Measurements from ENCODE around the gene SRRM4. TPM values are rescaled to one million over a fixed set of nuclear protein-coding genes. Genes with fewer than 3 reads are reported as not detected.

Gene SRRM4
- not detected in 2 replicates for total RNA-seq (2014; rRNA removed; shearing (Covaris generic))

- Histone ChIP-seq H3K4me1 (replicated peaks) (no peaks in the 10 kb centered on the region), H3K9me3 (replicated peaks) (no peaks in the 10 kb centered on the region), H3K27ac (no peak within 1 kb of the TSS), H3K4me3 (no peak within 1 kb of the TSS), H3K36me3 (no peaks in the 10 kb centered on the region), H3K27me3 (replicated peaks) (no peaks in the 10 kb centered on the region)
- no peak for DNase-seq (ENCODE audit: low read depth in 1 of 2, low spot score in 2 of 2)
These were observed at the start of gene SRRM4 for GRCh38 chr12:118981285-118982211. SRRM4 (plus strand) TSS chr12:118981541; CDS start chr12:118981883, 342 bp downstream.

GRCh38 chr12:118946256-118946655, 35.1 kb upstream of the SRRM4 start:
- Histone ChIP-seq H3K36me3 (no peaks in the 10 kb centered on the region), H3K4me1 (replicated peaks) (no peaks in the 10 kb centered on the region), H3K27ac (no peak overlapping the region), H3K9me3 (replicated peaks) (no peaks in the 10 kb centered on the region; the same call in 1 of the 2 replicates), H3K27me3 (replicated peaks) (no peaks in the 10 kb centered on the region), H3K4me3 (no peak overlapping the region)
- DNase-seq (ENCODE audit: low read depth in 1 of 2, low spot score in 2 of 2), result no peak

GRCh38 chr12:118958520-118958919, 22.8 kb upstream of the SRRM4 start:
- Histone ChIP-seq H3K36me3 (no peaks in the 10 kb centered on the region), H3K27ac (no peak overlapping the region), H3K4me3 (no peak overlapping the region), H3K4me1 (replicated peaks) (no peaks in the 10 kb centered on the region), H3K27me3 (replicated peaks) (no peaks in the 10 kb centered on the region), H3K9me3 (replicated peaks) (no peaks in the 10 kb centered on the region)
- DNase-seq (ENCODE audit: low read depth in 1 of 2, low spot score in 2 of 2), result no peak

- no peaks in the 10 kb centered on the region for H3K4me1 ChIP-seq (replicated peaks)
- H3K36me3 ChIP-seq, result no peaks in the 10 kb centered on the region
- no peak overlapping the region for H3K4me3 ChIP-seq
- no peaks in the 10 kb centered on the region for H3K9me3 ChIP-seq (replicated peaks)
- no peaks in the 10 kb centered on the region for H3K27me3 ChIP-seq (replicated peaks)
- H3K27ac ChIP-seq, result no peak overlapping the region
- no peak for DNase-seq (ENCODE audit: low read depth in 1 of 2, low spot score in 2 of 2)
These were observed 22.0 kb upstream of the SRRM4 start for GRCh38 chr12:118959348-118959747.

GRCh38 chr12:118959985-118960560, 21.3 kb upstream of the SRRM4 start:
- H3K27me3 ChIP-seq (replicated peaks), result no peaks in the 10 kb centered on the region
- no peak overlapping the region for H3K4me3 ChIP-seq
- no peaks in the 10 kb centered on the region for H3K36me3 ChIP-seq
- no peaks in the 10 kb centered on the region for H3K9me3 ChIP-seq (replicated peaks)
- H3K27ac ChIP-seq, result no peak overlapping the region
- no peaks in the 10 kb centered on the region for H3K4me1 ChIP-seq (replicated peaks)
- no peak for DNase-seq (ENCODE audit: low read depth in 1 of 2, low spot score in 2 of 2)

- Histone ChIP-seq H3K4me3 (no peak overlapping the region), H3K4me1 (replicated peaks) (no peaks in the 10 kb centered on the region), H3K9me3 (replicated peaks) (no peaks in the 10 kb centered on the region), H3K36me3 (no peaks in the 10 kb centered on the region), H3K27ac (no peak overlapping the region), H3K27me3 (replicated peaks) (no peaks in the 10 kb centered on the region)
- no peak for DNase-seq (ENCODE audit: low read depth in 1 of 2, low spot score in 2 of 2)
These were observed 20.5 kb upstream of the SRRM4 start for GRCh38 chr12:118960865-118961264.

- no peaks in the 10 kb centered on the region for H3K36me3 ChIP-seq
- no peaks in the 10 kb centered on the region for H3K9me3 ChIP-seq (replicated peaks)
- DNase-seq (ENCODE audit: low read depth in 1 of 2, low spot score in 2 of 2), result no peak
- H3K4me1 ChIP-seq (replicated peaks), result no peaks in the 10 kb centered on the region
- H3K4me3 ChIP-seq, result no peak overlapping the region
- H3K27ac ChIP-seq, result no peak overlapping the region
- H3K27me3 ChIP-seq (replicated peaks), result no peaks in the 10 kb centered on the region
These were observed 16.4 kb upstream of the SRRM4 start for GRCh38 chr12:118964988-118965387.

- H3K9me3 ChIP-seq (replicated peaks), result no peaks in the 10 kb centered on the region
- H3K4me3 ChIP-seq, result no peak overlapping the region
- no peak for DNase-seq (ENCODE audit: low read depth in 1 of 2, low spot score in 2 of 2)
- H3K27me3 ChIP-seq (replicated peaks), result no peaks in the 10 kb centered on the region
- H3K4me1 ChIP-seq (replicated peaks), result no peaks in the 10 kb centered on the region
- no peaks in the 10 kb centered on the region for H3K36me3 ChIP-seq
- no peak overlapping the region for H3K27ac ChIP-seq
These were observed 10.5 kb upstream of the SRRM4 start for GRCh38 chr12:118970856-118971255.

- Histone ChIP-seq H3K4me3 (no peak overlapping the region), H3K27me3 (replicated peaks) (no peaks in the 10 kb centered on the region), H3K27ac (no peak overlapping the region), H3K4me1 (replicated peaks) (no peaks in the 10 kb centered on the region), H3K9me3 (replicated peaks) (no peaks in the 10 kb centered on the region), H3K36me3 (no peaks in the 10 kb centered on the region)
- DNase-seq (ENCODE audit: low read depth in 1 of 2, low spot score in 2 of 2), result no peak
These were observed 8.4 kb upstream of the SRRM4 start for GRCh38 chr12:118972982-118973381.

GRCh38 chr12:118979763-118980406, 1.5 kb upstream of the SRRM4 start:
- Histone ChIP-seq H3K27me3 (replicated peaks) (no peaks in the 10 kb centered on the region), H3K9me3 (replicated peaks) (no peaks in the 10 kb centered on the region), H3K4me1 (replicated peaks) (no peaks in the 10 kb centered on the region), H3K4me3 (no peak overlapping the region), H3K36me3 (no peaks in the 10 kb centered on the region), H3K27ac (no peak overlapping the region)
- no peak for DNase-seq (ENCODE audit: low read depth in 1 of 2, low spot score in 2 of 2)

GRCh38 chr12:118980407-118981014, 830 bp upstream of the SRRM4 start:
- no peak for DNase-seq (ENCODE audit: low read depth in 1 of 2, low spot score in 2 of 2)
- Histone ChIP-seq H3K36me3 (no peaks in the 10 kb centered on the region), H3K27ac (no peak overlapping the region), H3K4me3 (no peak overlapping the region), H3K27me3 (replicated peaks) (no peaks in the 10 kb centered on the region), H3K4me1 (replicated peaks) (no peaks in the 10 kb centered on the region), H3K9me3 (replicated peaks) (no peaks in the 10 kb centered on the region)

- Histone ChIP-seq H3K4me3 (no peak overlapping the region), H3K9me3 (replicated peaks) (no peaks in the 10 kb centered on the region), H3K36me3 (no peaks in the 10 kb centered on the region), H3K27ac (no peak overlapping the region), H3K4me1 (replicated peaks) (no peaks in the 10 kb centered on the region), H3K27me3 (replicated peaks) (no peaks in the 10 kb centered on the region)
- DNase-seq (ENCODE audit: low read depth in 1 of 2, low spot score in 2 of 2), result no peak
These were observed 961 bp downstream of the SRRM4 start for GRCh38 chr12:118982302-118982701.

- Histone ChIP-seq H3K4me1 (replicated peaks) (no peaks in the 10 kb centered on the region), H3K27ac (no peak overlapping the region), H3K36me3 (no peaks in the 10 kb centered on the region), H3K27me3 (replicated peaks) (no peaks in the 10 kb centered on the region), H3K9me3 (replicated peaks) (no peaks in the 10 kb centered on the region), H3K4me3 (no peak overlapping the region)
- no peak for DNase-seq (ENCODE audit: low read depth in 1 of 2, low spot score in 2 of 2)
These were observed 1.8 kb downstream of the SRRM4 start for GRCh38 chr12:118982984-118983761.
